H1 (cell line): ENCODE data around the gene SMIM7. TPM values are rescaled to one million over a fixed set of nuclear protein-coding genes. Genes with fewer than 3 reads are reported as not detected.

Experiments
- SP4 ChIP-seq: IDR thresholded peaks from 2 replicates; pipeline ENCODE4 v1.6.1; 2012; ENCODE audit warnings: low read length, inconsistent platforms
- polyA plus RNA-seq, 7 experiments: library from polyadenylated mRNA; depleted of rRNA in 3 of 7; stranded (reverse) in 5 of 7; unstranded in 2 of 7; fragments of >200 nt in 5 of 7; fragments of 200-250 nt in 2 of 7; gene quantifications; 1 replicate in 5 of 7; 2 replicates in 1 of 7; 4 replicates in 1 of 7; pipeline versions ENCODE4 v1.2.1 to v1.2.3, GENCODE V29; 2011 to 2013; ENCODE audit warnings: missing spikeins in 2 of 7, mixed read lengths in 2 of 7
- total RNA-seq: library from RNA; stranded (reverse); fragmentation: NEBNext Ultra II Directional; extraction: Animal tissue kit (Norgen Biotek cat#: 25700); gene quantifications from 2 replicates; pipeline ENCODE4 v1.2.1, GENCODE V29; 2021

SMIM7 gene
- total and polyA plus RNA-seq, 2 of the 8 experiments (the other 6 are each of a cell fraction or from before 2014, with no cell fraction given), result 55.5 to 67.5 TPM

GRCh38 chr19:16600824-16601223, 59.1 kb downstream of the SMIM7 start (continued):
- TF ChIP-seq SP4, result no peak
- TF ChIP-seq, all 59 proteins: peak for 0
